MM.1S (cell line): ENCODE measurements around the gene SLC16A7.

Experiments used
- DNase-seq: peaks from one replicate; pipeline ENCODE4 v3.0.0-alpha.2; 2015
- H2AFZ ChIP-seq: fragments of 300-600 bp; sonication (generic); 2 replicates; pipeline ENCODE4 v1.6.0; 2016; ENCODE audit warnings: antibody characterized with exemption, low read length
- H3F3A ChIP-seq: fragments of 300-600 bp; sonication (generic); 2 replicates; pipeline ENCODE4 v1.6.1; 2016; ENCODE audit warnings: mild to moderate bottlenecking, antibody characterized with exemption, low read length, moderate library complexity, mixed read lengths; ENCODE audit not compliant: insufficient read depth
- H3K27ac ChIP-seq: fragments of 300-600 bp; sonication (generic); 2 replicates; pipeline ENCODE4 v1.5.1; 2016; ENCODE audit warnings: mild to moderate bottlenecking, low read length
- H3K27me3 ChIP-seq: fragments of 300-600 bp; sonication (generic); replicated peaks from 2 replicates; pipeline ENCODE4 v1.6.0; 2016; ENCODE audit warnings: low read length; ENCODE audit not compliant: insufficient read depth
- H3K36me3 ChIP-seq: fragments of 300-600 bp; sonication (generic); replicated peaks from 2 replicates; pipeline ENCODE4 v1.6.1; 2016; ENCODE audit warnings: mild to moderate bottlenecking, low read length, mixed read lengths; ENCODE audit not compliant: insufficient read depth
- H3K4me1 ChIP-seq: fragments of 300-600 bp; sonication (generic); 2 replicates; pipeline ENCODE4 v1.6.1; 2016; ENCODE audit warnings: low read length, mixed read lengths
- H3K4me2 ChIP-seq: fragments of 300-600 bp; sonication (generic); 2 replicates; pipeline ENCODE4 v1.6.0; 2016; ENCODE audit warnings: low read depth, low read length
- H3K4me3 ChIP-seq: fragments of 300-600 bp; sonication (generic); 2 replicates; pipeline ENCODE4 v1.5.1; 2016; ENCODE audit warnings: low read length, mixed read lengths
- H3K79me2 ChIP-seq: fragments of 300-600 bp; sonication (generic); 2 replicates; pipeline ENCODE4 v1.6.1; 2016; ENCODE audit warnings: mixed run types, low read length, mixed read lengths
- H3K9ac ChIP-seq: fragments of 300-600 bp; sonication (generic); 2 replicates; pipeline ENCODE4 v1.6.1; 2016; ENCODE audit warnings: low read length, mixed read lengths
- H3K9me2 ChIP-seq: fragments of 300-600 bp; sonication (generic); replicated peaks from 2 replicates; pipeline ENCODE4 v1.6.1; 2016; ENCODE audit warnings: mild to moderate bottlenecking, low read length, mixed read lengths; ENCODE audit not compliant: insufficient read depth
- H3K9me3 ChIP-seq: fragments of 300-600 bp; sonication (generic); replicated peaks from 2 replicates; pipeline ENCODE4 v1.6.1; 2016; ENCODE audit warnings: mild to moderate bottlenecking, low read length, mixed read lengths; ENCODE audit not compliant: insufficient read depth
- H4K20me1 ChIP-seq: fragments of 300-600 bp; sonication (generic); 2 replicates; pipeline ENCODE4 v1.6.1; 2016; ENCODE audit warnings: mild to moderate bottlenecking, low read length, moderate library complexity, mixed read lengths; ENCODE audit not compliant: insufficient read depth
- CTCF ChIP-seq: fragments of 300-600 bp; sonication (generic); IDR thresholded peaks from 2 replicates; pipeline ENCODE4 v1.5.1; 2016; ENCODE audit warnings: antibody characterized with exemption, low read length, mixed read lengths
- EZH2 ChIP-seq: fragments of 300-600 bp; sonication (generic); optimal IDR thresholded peaks from 2 replicates; pipeline ENCODE3; 2017; ENCODE audit warnings: low read depth, mild to moderate bottlenecking, antibody characterized with exemption, low read length, mixed read lengths
- EZH2phosphoT487 ChIP-seq: fragments of 300-600 bp; sonication (generic); IDR thresholded peaks from 2 replicates; pipeline ENCODE4 v1.6.1; 2018; ENCODE audit warnings: antibody characterized with exemption, low read length

Gene SLC16A7

GRCh38 chr12:59820594-59821011 lies 224.8 kb downstream of the SLC16A7 start:
- Histone ChIP-seq H2AFZ (no peak overlapping the region), H3K36me3 (no peaks in the 10 kb centered on the region), H3K27me3 (no peaks in the 10 kb centered on the region), H3K4me2 (no peak overlapping the region), H3K9ac (no peak overlapping the region), H3K79me2 (no peaks in the 10 kb centered on the region), H4K20me1 (no peaks in the 10 kb centered on the region), H3K9me3 (no peaks in the 10 kb centered on the region), H3K4me1 (no peaks in the 10 kb centered on the region), H3F3A (no peaks in the 10 kb centered on the region), H3K4me3 (no peak overlapping the region), H3K27ac (no peak overlapping the region), H3K9me2 (no peaks in the 10 kb centered on the region)
- DNase-seq, result no peak
- no peak for TF ChIP-seq EZH2phosphoT487
- no peak for TF ChIP-seq EZH2
- TF ChIP-seq CTCF, result no peak

GRCh38 chr12:59823567-59823966 lies 227.7 kb downstream of the SLC16A7 start:
- no peak for DNase-seq
- no peaks in the 10 kb centered on the region for H3K27me3 ChIP-seq
- no peaks in the 10 kb centered on the region for H4K20me1 ChIP-seq
- no peak overlapping the region for H3K4me2 ChIP-seq
- no peaks in the 10 kb centered on the region for H3K79me2 ChIP-seq
- no peak overlapping the region for H2AFZ ChIP-seq
- H3K27ac ChIP-seq, result no peak overlapping the region
- H3K9ac ChIP-seq, result no peak overlapping the region
- no peaks in the 10 kb centered on the region for H3K9me2 ChIP-seq
- no peak overlapping the region for H3K4me3 ChIP-seq
- no peaks in the 10 kb centered on the region for H3K36me3 ChIP-seq
- H3K9me3 ChIP-seq, result no peaks in the 10 kb centered on the region
- H3F3A ChIP-seq, result no peaks in the 10 kb centered on the region
- no peaks in the 10 kb centered on the region for H3K4me1 ChIP-seq
- TF ChIP-seq CTCF (no peak), EZH2phosphoT487 (no peak), EZH2 (no peak)

DNA sequence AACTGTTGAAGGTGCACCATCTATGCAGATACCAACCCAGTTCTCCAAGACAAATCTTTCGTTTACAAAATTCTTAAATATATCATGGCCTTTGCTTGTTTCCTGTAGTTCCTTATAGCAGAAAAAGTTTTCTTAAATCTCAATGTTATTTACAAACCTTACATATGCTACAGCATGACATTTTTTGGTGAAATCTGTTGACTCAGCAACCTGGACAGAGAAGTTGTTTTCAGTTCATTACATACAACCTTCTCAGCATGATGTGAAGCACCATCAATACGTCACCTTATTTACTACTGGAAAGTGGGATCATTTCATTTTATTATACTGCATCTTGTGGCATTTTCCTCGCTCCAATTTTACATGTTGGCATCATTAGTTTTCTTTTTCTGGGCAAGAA lies 231.9 kb downstream of the SLC16A7 start:
- Histone ChIP-seq H2AFZ (no peak overlapping the region), H3K9ac (no peak overlapping the region), H4K20me1 (no peaks in the 10 kb centered on the region), H3F3A (no peaks in the 10 kb centered on the region), H3K4me3 (no peak overlapping the region), H3K79me2 (no peaks in the 10 kb centered on the region), H3K27me3 (no peaks in the 10 kb centered on the region), H3K4me1 (no peaks in the 10 kb centered on the region), H3K9me3 (no peaks in the 10 kb centered on the region), H3K4me2 (no peak overlapping the region), H3K36me3 (no peaks in the 10 kb centered on the region), H3K9me2 (no peaks in the 10 kb centered on the region), H3K27ac (no peak overlapping the region)
- TF ChIP-seq EZH2 (no peak), CTCF (no peak), EZH2phosphoT487 (no peak)
- no peak for DNase-seq
